Spleen (tissue), 7 donors: ENCODE measurements around the gene MAST2.

Experiments
- CTCF ChIP-seq, 11 experiments: fragments of 200-600 bp in 7 of 11; fragments of 450-650 bp in 4 of 11; sonication (generic) in 4 of 11; IDR thresholded peaks in 8 of 11; conservative IDR thresholded peaks in 3 of 11; 1 replicate in 7 of 11; 2 replicates in 4 of 11; pipeline versions ENCODE4 v1.4.0 to v1.8.0; 2016 to 2021; ENCODE audit warnings: antibody characterized with exemption in 11 of 11, inconsistent platforms in 4 of 11, mild to moderate bottlenecking in 1 of 11
- POLR2A ChIP-seq, 3 donors: fragments of 450-650 bp; IDR thresholded peaks; one replicate each; pipeline ENCODE4 v1.5.1; 2017; ENCODE audit warnings: antibody characterized with exemption in 3 of 3, mild to moderate bottlenecking in 1 of 3
- donor health status: DM: no; HTN: no; CAD: no; lungs with moderate emphysema.
- donor health status: DM: no; HTN: no; CAD: no.
- donor health status: DM: no; HTN: no; CAD: no.

- TF ChIP-seq CTCF (IDR thresholded peaks at IDR 0.05 in 8 of 11, conservative IDR thresholded peaks at IDR 0.05 in 3 of 11) (no peak), POLR2A (IDR thresholded peaks at IDR 0.05) (no peak)
These were observed 259.4 kb downstream of the MAST2 start for GRCh38 chr1:46062651-46063319.
